K562 treated with DMSO at 1 percent for 4 hours (cell line): Measurements from ENCODE around the gene PFKL. TPM values are rescaled to one million over a fixed set of nuclear protein-coding genes. Genes with fewer than 3 reads are reported as not detected.

Experiments
- total RNA-seq: library from RNA; unstranded; fragments of 300-600 nt; gene quantifications from 2 replicates; pipeline ENCODE4 v1.2.3, GENCODE V29; 2022; ENCODE audit not compliant: insufficient read depth

Gene PFKL
- total RNA-seq, result 109 and 133 TPM in 2 replicates

GRCh38 chr21:44299458-44300261 is at the start of gene PFKL:
Gene PFKL (plus strand): TSS chr21:44300053. CDS start chr21:44300106, 53 bp downstream.

GRCh38 chr21:44261675-44262295 is 38.1 kb upstream of the PFKL start, which contains the start of gene DNMT3L:
Gene DNMT3L (minus strand): TSS chr21:44261897. CDS start chr21:44261259, 638 bp downstream.

DNA sequence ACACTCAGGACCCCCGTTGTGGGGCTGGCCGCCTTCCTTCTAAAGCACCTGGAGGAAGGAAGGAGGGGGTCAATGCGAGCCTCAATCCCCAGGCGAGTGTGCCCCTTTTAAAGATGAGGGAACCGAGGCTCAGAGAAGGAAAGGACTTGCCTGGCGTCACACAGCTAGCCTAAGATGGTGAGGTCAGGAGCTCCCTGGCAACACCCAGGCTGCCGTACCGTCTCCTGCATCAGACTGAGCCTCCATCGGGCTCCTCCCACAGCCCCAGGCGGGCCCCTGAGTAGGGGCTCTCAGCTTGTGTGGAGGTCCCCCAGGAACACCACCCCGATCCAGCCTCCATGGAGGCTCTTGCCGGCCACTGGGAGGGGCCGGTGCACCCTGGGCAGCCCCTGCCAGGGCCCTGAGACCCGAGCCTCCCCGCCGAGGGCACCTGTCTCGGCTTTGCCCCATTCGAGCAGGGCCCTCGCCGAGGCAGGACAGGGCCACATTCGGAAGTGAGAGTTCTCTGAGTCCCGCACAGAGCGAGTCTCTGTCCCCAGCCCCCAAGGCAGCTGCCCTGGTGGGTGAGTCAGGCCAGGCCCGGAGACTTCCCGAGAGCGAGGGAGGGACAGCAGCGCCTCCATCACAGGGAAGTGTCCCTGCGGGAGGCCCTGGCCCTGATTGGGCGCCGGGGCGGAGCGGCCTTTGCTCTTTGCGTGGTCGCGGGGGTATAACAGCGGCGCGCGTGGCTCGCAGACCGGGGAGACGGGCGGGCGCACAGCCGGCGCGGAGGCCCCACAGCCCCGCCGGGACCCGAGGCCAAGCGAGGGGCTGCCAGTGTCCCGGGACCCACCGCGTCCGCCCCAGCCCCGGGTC is 14.5 kb upstream of the PFKL start, which contains the start of gene AIRE:
Gene AIRE, plus strand, starts transcription at position 739 of the 855 bp plus-strand sequence. CDS start 131 bp downstream, outside the sequence.

DNA sequence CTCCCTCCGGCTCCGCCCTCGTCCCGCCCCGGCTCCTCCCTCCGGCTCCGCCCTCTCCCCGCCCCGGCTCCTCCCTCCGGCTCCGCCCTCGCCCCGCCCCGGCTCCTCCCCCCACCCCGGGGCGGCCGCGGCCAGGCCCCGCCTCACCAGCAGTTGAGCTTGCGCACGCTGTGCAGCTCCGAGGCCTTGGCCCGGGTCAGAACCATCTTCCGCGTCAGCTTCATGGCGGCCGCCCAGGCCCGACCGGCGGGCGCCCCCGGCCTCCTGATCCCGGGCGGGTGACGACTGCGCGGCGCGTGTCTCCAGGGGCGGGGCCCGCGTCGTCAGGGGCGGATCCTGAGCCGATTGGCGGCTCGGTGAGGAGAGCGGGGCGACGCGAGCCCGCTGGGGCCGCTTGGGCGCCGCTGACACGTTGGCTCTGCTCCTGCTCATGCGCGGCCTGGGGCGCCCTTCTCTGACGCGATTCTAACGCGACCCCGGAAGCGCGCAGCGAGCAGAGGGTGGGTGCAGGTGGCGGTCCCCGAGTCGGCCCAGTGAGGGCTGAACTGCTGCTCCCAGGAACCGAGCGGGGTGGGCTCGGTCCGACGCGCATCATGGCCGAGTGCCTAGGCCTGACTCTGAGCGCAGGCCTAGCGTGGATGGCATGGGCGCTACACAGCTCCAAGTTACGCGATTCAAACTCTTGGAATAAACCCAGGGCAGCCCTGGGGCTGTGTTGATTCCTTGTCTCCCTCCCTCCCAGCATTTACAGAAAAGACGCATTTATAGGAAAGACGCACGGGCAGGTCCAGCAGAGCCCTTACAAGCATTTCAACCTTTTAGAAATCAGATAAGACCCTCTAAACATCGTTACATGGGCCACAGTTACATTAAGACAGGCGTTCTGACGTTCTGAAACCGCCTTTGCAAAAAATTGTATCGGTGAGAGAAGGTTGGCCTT is 39.4 kb downstream of the PFKL start, which contains the start of gene CFAP410:
Gene CFAP410, minus strand, starts transcription at position 420 of the 940 bp plus-strand sequence. Its CDS starts 196 bp downstream, at position 224.

DNA sequence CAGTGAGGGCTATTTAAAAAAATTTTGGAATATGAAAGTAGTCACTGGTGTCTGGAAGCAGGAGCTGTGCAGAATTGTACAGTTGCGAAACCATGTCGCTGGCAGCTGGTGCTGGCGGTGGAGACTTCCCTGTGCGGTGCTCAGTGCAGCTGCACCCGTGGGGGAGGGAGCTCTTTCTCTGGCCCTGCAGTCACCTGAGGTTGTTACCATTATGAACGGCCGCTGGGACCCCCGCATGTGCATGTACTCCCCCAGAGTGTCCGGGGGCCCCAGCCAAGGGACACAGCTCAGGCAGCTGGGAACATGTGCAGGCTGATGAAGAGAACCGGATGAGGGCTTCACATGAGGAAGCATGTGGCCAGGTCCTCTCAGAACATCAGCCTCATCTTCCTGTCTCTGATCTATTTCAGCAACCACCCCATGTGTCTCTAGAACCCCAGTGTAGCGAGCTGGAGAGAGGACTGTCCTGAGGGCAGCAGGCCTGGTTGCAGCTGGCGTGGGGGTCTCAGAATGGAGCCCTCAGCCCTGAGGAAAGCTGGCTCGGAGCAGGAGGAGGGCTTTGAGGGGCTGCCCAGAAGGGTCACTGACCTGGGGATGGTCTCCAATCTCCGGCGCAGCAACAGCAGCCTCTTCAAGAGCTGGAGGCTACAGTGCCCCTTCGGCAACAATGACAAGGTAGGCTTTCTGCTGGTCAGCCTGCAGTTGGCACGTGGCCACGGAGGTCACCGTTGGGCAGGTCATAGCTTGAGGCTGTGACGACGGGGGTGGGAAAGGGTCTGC is 53.5 kb downstream of the PFKL start, which contains the start of gene TRPM2:
Gene TRPM2, plus strand, starts transcription at position 431 of the 780 bp plus-strand sequence. Its CDS starts 80 bp downstream, at position 511.

Other genes with a start within 250 kb of the PFKL start
- gene PWP2, start 192.7 kb upstream of the PFKL start, total RNA-seq, result 11.8 and 12.4 TPM in 2 replicates
- gene GATD3, start 166.4 kb upstream of the PFKL start, total RNA-seq, result 61.9 and 68.0 TPM in 2 replicates
- gene ICOSLG, start 59.1 kb upstream of the PFKL start, total RNA-seq, result 4.2 and 4.3 TPM in 2 replicates
- gene DNMT3L, start 38.2 kb upstream of the PFKL start, total RNA-seq, result not detected in 2 replicates
- gene AIRE, start 14.2 kb upstream of the PFKL start, total RNA-seq, result not detected in 2 replicates
- gene CFAP410, start 39.3 kb downstream of the PFKL start, total RNA-seq, result 15.8 and 19.8 TPM in 2 replicates
- 2.0 and 2.5 TPM in 2 replicates for gene TRPM2, start 53.6 kb downstream of the PFKL start, total RNA-seq
- not detected in 2 replicates for gene LRRC3, start 155.5 kb downstream of the PFKL start, total RNA-seq
- gene KRTAP10-1, start 240.1 kb downstream of the PFKL start, total RNA-seq, result not detected in 2 replicates